Right lobe of liver (tissue), 6 donors: ENCODE data around the gene TLX1. TPM values are rescaled to one million over a fixed set of nuclear protein-coding genes. Genes with fewer than 3 reads are reported as not detected.

Source experiments
- ATAC-seq, 4 donors: fragments of 200-7000 bp; cut with Tn5 transposase; one replicate each; pipeline ENCODE4 v1.9.1; 2020; ENCODE audit warnings: mild to moderate bottlenecking in 4 of 4, moderate library complexity in 4 of 4
- DNase-seq, 3 donors: peaks; one replicate each; pipeline ENCODE4 v3.0.0-alpha.2; 2020
- H3K27ac ChIP-seq, 3 donors: fragments of 200-600 bp; one replicate each; pipeline ENCODE4 v1.8.0; 2022
- H3K27me3 ChIP-seq, 2 donors: fragments of 200-600 bp; one replicate each; pipeline ENCODE4 v1.8.0; 2022
- H3K36me3 ChIP-seq, 4 donors: fragments of 200-600 bp; sonication (generic) in 1 of 4; one replicate each; pipeline versions ENCODE4 v1.5.1 to v1.8.0; 2017 to 2022; ENCODE audit warnings: control low read depth in 1 of 4
- H3K4me1 ChIP-seq, 4 donors: fragments of 200-600 bp; sonication (generic) in 1 of 4; one replicate each; pipeline versions ENCODE4 v1.5.1 to v1.8.0; 2017 to 2022; ENCODE audit warnings: control low read depth in 1 of 4
- H3K4me3 ChIP-seq, 3 donors: fragments of 200-600 bp; one replicate each; pipeline ENCODE4 v1.8.0; 2022
- H3K9me3 ChIP-seq, 4 donors: fragments of 200-600 bp; sonication (generic) in 1 of 4; one replicate each; pipeline versions ENCODE4 v1.5.1 to v1.8.0; 2017 to 2022; ENCODE audit warnings: control low read depth in 1 of 4
- POLR2A ChIP-seq: fragments of 450-650 bp; IDR thresholded peaks from one replicate; pipeline ENCODE4 v1.6.1; 2017; ENCODE audit warnings: antibody characterized with exemption, mild to moderate bottlenecking
- WGBS: methylation state at CpG from one replicate; pipeline ENCODE4 v1.1.6; 2018; ENCODE audit warnings: low coverage, low lambda C conversion rate; ENCODE audit not compliant: insufficient coverage; ENCODE audit errors: missing lambda C conversion rate; 5-methylcytosine and 5-hydroxymethylcytosine counted together
- intact Hi-C, 2 donors: fragments of 100-400 bp; cut with DNase I; formaldehyde crosslinking; loops; one replicate each; pipeline versions ENCODE4 v1.11.2 to v1.14.1; 2022
- total RNA-seq, 6 experiments: library from RNA; depleted of rRNA in 2 of 6; stranded (reverse); fragments of >200 nt in 2 of 6; fragmentation: NEBNext Ultra II Directional in 3 of 6; extraction: Animal tissue kit (Norgen Biotek cat#: 25700) in 3 of 6; gene quantifications; one replicate each; pipeline versions ENCODE4 v1.1.0 to v1.2.4, GENCODE V29; 2016 to 2023
- TF ChIP-seq, protein P1 (sequence below), 4 donors: fragments of 200-600 bp in 3 of 4; fragments of 450-650 bp in 1 of 4; IDR thresholded peaks; one replicate each; pipeline versions ENCODE4 v1.5.1 to v1.8.0; 2016 to 2022; ENCODE audit warnings: antibody characterized with exemption in 4 of 4, mild to moderate bottlenecking in 2 of 4
- donor health status: DM: no; HTN: yes; CAD: no.
- donor health status: DM: no; HTN: no; CAD: no.
- donor health status: DM: no; HTN: no; CAD: no.
- donor health status: DM: no; HTN: yes; CAD: no.
- donor health status: DM: no; HTN: yes; CAD: no.

Gene TLX1
- total RNA-seq, 6 experiments from 2014 or later = 0.12 to 0.60 (median 0.27) TPM

GRCh38 chr10:101123815-101124617 is 7.1 kb upstream of the TLX1 start:
- no peaks in the 10 kb centered on the region for H3K27me3 ChIP-seq
- H3K9me3 ChIP-seq = no peaks in the 10 kb centered on the region
- H3K27ac ChIP-seq = no peak overlapping the region
- no peaks in the 10 kb centered on the region for H3K36me3 ChIP-seq
- 30% methylated on average over 4 of the region's 13 CpGs for WGBS
- no peak overlapping the region for H3K4me3 ChIP-seq
- ATAC-seq (no peak), DNase-seq (no peak)
- H3K4me1 ChIP-seq = peaks cover 0 to 10% (median 0%) of the 10 kb centered on the region in 4 donors
- intact Hi-C loops = no loop called here
- TF ChIP-seq, protein P1, sequence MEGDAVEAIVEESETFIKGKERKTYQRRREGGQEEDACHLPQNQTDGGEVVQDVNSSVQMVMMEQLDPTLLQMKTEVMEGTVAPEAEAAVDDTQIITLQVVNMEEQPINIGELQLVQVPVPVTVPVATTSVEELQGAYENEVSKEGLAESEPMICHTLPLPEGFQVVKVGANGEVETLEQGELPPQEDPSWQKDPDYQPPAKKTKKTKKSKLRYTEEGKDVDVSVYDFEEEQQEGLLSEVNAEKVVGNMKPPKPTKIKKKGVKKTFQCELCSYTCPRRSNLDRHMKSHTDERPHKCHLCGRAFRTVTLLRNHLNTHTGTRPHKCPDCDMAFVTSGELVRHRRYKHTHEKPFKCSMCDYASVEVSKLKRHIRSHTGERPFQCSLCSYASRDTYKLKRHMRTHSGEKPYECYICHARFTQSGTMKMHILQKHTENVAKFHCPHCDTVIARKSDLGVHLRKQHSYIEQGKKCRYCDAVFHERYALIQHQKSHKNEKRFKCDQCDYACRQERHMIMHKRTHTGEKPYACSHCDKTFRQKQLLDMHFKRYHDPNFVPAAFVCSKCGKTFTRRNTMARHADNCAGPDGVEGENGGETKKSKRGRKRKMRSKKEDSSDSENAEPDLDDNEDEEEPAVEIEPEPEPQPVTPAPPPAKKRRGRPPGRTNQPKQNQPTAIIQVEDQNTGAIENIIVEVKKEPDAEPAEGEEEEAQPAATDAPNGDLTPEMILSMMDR (IDR thresholded peaks at IDR 0.05) = no peak
- TF ChIP-seq POLR2A = no peak

DNA sequence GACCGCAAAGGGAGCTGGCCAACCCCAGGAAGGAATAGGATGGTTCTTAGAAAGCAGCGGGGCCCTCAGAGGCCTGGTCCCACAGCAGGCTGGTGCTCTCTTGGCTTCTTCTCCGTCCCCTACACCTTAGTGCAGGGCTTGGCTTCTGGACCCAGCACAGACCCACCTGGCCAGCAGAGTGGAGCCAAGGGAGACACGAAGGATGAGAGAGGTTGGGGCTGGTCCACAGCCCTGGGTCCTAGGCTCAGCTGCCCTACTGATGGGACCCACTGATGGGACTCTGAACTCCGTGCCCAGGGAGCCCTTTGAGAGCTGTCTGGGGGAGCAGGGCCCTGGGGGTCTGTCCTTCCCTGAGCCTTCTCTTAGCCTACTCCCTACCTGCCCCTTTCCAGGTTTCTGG is 6.2 kb upstream of the TLX1 start:
- no peak for TF ChIP-seq POLR2A
- TF ChIP-seq, protein P1 (IDR thresholded peaks at IDR 0.05) = no peak
- DNase-seq (no peak), ATAC-seq (no peak)
- Histone ChIP-seq H3K36me3 (no peaks in the 10 kb centered on the region), H3K4me3 (no peak overlapping the region), H3K9me3 (no peaks in the 10 kb centered on the region), H3K27ac (no peak overlapping the region), H3K4me1 (peaks cover 0 to 10% (median 0%) of the 10 kb centered on the region in 4 donors), H3K27me3 (peaks cover 0 to 7% of the 10 kb centered on the region in 2 donors)
- intact Hi-C loops = no loop called here
- WGBS = no CpG with 5 or more reads among the region's 5 CpGs

GRCh38 chr10:101126684-101127628 is 4.1 kb upstream of the TLX1 start:
- no peak overlapping the region for H3K4me3 ChIP-seq
- peaks cover 0 to 21% of the 10 kb centered on the region in 2 donors for H3K27me3 ChIP-seq
- TF ChIP-seq, protein P1 (IDR thresholded peaks at IDR 0.05) = no peak
- no peak for TF ChIP-seq POLR2A
- no peaks in the 10 kb centered on the region for H3K36me3 ChIP-seq
- no peak overlapping the region for H3K27ac ChIP-seq
- DNase-seq (no peak), ATAC-seq (no peak)
- H3K4me1 ChIP-seq = peaks cover 0 to 9% (median 0%) of the 10 kb centered on the region in 4 donors
- intact Hi-C loops = no loop called here
- WGBS = 46% methylated on average over 14 of the region's 14 CpGs
- H3K9me3 ChIP-seq = no peaks in the 10 kb centered on the region

GRCh38 chr10:101130141-101130540 is 959 bp upstream of the TLX1 start:
- Histone ChIP-seq H3K27me3 (peaks cover 12 to 46% of the 10 kb centered on the region in 2 donors), H3K36me3 (no peaks in the 10 kb centered on the region), H3K4me1 (peaks cover 0 to 24% (median 0%) of the 10 kb centered on the region in 4 donors), H3K9me3 (no peaks in the 10 kb centered on the region), H3K4me3 (no peak overlapping the region), H3K27ac (no peak overlapping the region)
- no peak for ATAC-seq
- intact Hi-C loops = no loop called here
- no peak for TF ChIP-seq POLR2A
- no peak for DNase-seq
- whole genome bisulfite sequencing = 57% methylated on average over 4 of the region's 5 CpGs
